Tongue (tissue), 2 donors: ENCODE data around the gene AATK. TPM values are rescaled to one million over a fixed set of nuclear protein-coding genes. Genes with fewer than 3 reads are reported as not detected.
A peak's percentile ranks its signal among the peaks of the same experiment; 100 is the strongest.
"Not testable (repeated sequence)": the region's sequence is repeated elsewhere in the genome, so short reads cannot be mapped to it uniquely, and the experiment has no call there.

ENCODE experiments used
- DNase-seq: peaks from one replicate; pipeline ENCODE4 v3.0.0-alpha.2; 2015
- total RNA-seq: library from RNA; depleted of rRNA; stranded (reverse); fragments of >200 nt; gene quantifications from one replicate; pipeline ENCODE4 v1.2.3, GENCODE V29; 2014

The AATK gene
- total RNA-seq, 1 donor from 2014 or later = 11.1 TPM

DNA sequence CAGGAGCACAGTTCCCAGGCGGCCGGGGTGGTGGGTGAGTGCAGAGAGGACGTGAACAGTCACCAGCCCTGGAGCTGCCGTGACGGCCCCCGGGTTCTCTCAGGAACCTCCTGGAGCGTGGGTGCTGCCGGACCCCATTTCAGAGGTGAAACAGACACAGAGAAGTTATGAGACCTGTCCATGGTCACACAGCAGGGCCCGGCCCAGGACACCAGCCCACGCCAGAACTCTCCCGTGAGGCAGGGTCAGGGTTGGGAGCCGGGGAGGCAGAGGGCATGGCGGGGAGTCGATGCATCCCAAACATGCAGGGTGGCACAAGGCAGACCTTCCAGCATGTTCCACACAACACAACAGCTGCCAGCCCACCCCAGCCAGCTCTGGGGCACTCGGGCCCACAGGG lies 4.5 kb downstream of the AATK start:
- no peak for DNase-seq

- DNase-seq = no peak
Measured at GRCh38 chr17:81160747-81161453, 5.1 kb downstream of the AATK start.

GRCh38 chr17:81160306-81160705 lies 5.7 kb downstream of the AATK start:
- no peak for DNase-seq

- no peak for DNase-seq
Measured at GRCh38 chr17:81159611-81160265, 6.3 kb downstream of the AATK start.

- DNase-seq = no peak
Measured at GRCh38 chr17:81158688-81159590, 7.1 kb downstream of the AATK start.

DNA sequence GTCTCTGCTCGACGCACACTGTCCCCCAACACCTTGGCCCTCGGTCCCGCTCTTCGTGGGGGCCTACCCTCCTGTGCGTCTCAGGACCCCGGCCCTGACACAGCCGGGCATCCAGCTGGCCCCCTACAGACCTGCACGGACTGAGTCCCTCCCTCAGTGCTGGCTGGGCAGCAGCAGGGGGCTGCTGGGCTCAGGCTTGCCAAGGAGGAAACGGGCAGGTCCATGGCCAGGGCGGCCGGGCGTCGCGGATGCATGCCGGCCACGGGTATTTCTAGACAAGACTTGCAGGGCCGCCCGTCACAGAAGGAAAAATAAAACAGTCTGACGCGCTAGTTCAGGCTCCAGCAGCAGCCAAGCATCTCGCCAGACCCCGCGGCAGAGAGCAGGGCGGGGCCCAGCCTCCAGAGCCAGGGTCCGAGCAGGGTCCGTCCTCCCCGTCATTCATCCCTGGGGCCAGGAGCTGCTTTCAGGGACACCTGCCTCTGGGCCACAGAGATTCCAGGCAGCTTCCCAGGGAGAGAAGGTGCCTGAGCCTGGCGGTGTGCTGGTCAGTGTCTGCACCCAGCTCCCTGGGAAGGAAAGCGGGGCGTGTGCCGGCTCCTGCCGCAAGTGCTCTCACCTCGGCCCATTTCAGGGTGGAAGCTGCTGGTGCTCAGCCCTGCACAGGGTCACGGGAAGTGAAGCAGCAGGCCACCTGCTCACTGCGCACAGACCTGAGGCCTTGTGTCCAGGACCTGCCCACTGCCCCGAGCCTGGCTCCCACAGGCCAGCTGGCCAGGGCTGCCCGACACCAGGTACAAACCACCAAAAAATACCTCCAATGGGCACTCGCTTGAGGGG lies 8.0 kb downstream of the AATK start:
- no peak for DNase-seq

- DNase-seq = no peak
Measured at GRCh38 chr17:81156866-81157805, 8.9 kb downstream of the AATK start.

- no peak for DNase-seq
Measured at GRCh38 chr17:81154961-81155360, 11.1 kb downstream of the AATK start.

DNA sequence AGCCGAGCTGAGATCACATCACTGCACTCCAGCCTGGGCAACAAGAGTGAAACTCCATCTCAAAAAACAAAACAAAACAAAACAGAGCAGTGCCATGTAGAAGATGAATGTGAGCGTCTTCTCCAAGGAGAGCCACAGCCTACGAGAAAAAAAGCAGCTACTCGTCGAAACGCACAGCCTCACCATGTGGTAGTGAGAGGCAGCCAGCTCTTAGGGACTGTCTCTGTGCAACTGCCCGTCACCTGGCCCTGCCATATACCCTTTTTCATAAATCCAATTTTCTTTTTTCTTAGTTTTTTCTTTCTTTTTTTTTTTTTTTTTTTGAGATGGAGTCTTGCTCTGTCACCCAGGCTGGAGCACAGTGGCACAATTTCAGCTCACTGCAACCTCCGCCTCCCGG lies 12.0 kb downstream of the AATK start:
- DNase-seq = not testable (repeated sequence)

DNA sequence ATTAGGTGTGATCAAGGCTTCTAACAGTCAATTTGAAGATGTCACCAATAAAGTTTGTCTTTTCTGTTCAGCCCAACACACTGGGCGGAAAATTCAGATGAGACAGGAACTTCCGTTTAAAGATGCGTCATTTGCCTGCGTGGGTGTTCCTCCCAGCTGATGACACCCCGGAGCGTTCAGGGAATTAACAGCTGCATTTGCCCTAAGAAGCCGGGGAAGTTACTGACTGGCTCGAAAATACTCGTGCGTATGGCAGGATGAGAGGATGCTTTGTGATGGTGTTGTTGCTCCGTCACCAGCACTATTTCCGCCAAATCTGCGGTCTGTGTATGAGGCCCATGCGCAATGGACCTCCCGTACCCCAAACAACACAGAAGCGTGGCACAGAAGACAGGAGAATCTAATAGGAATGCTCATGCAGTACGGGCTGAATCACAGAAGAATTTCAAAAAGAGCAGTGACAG lies 12.6 kb downstream of the AATK start:
- DNase-seq = peak; percentile 52

DNA sequence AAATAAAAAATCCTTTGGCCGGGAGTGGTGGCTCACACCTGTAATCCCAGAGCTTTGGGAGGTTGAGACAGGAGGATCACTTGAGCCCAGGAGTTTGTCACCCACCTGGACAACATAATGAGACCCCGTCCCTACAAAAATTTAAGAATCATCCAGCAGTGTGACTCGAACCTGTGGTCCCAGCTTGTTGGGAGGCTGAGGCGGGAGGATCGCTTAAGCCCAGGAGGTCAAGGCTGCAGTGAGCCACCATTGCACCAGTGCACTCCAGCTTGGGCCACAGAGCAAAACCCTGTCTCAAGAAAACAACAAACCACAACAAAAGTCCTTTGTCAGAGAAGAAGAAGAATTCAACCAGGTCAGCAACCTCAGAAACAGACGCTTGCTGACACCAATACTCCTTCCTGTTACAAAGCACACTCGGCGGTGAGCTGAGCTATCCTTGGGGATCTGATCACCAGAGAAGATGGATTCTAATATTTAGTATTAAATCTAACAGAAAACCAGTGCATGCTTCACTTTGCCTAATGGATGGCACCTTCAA lies 13.7 kb downstream of the AATK start:
- DNase-seq = no peak

DNA sequence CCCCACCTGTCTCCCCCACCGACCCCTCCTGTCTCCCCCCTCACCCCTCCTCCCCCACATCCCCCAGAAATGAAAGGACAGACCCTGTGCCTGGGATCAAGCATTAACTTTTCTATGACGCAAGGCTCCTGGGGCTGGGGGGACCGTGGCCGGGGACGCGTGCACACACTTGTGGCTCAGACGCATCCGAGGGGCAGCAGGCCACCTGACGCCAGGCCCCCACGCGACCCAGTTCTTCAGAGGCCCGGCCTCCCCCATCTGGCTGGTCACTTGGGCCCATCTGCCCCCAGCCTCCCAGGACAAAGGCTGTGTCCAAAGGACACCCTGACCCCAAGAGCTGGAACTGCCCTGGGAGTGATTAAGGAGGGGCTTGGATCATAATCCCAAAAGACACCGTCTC lies 14.7 kb downstream of the AATK start:
- DNase-seq = no peak

DNA sequence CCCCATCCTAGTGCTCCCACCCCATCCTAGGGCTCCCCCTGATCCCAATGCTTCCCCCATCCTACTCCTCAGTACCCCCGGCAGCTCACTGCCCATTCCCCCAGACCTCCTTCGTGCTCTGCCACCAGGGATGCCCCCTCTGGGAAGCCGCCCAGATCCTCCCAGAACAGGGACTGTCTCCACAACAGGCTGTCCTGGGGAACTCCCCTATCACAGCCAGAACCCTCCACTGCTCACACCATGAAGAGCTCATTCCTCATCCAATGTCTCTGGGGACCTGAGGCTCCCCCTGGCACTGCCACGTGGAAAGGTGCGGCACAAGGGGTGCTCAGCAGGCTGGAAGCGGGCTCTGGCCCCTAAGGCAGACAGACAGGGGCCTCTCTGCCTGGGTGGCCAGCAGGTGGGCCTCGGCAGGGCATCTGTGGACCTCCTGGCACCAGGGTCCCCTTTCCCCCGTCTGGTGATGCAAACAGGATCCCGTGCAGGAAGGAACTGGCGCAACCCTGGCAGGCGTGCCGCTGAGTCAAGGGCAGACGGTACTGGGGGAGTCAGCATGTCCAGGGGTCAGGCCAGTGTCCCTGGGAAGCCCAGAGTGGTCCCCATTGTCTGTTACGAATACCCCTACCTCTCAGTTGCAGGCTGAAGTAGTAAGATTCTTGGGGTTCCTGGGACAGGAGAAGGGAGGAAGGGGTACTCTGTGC lies 15.5 kb downstream of the AATK start:
- no peak for DNase-seq

DNA sequence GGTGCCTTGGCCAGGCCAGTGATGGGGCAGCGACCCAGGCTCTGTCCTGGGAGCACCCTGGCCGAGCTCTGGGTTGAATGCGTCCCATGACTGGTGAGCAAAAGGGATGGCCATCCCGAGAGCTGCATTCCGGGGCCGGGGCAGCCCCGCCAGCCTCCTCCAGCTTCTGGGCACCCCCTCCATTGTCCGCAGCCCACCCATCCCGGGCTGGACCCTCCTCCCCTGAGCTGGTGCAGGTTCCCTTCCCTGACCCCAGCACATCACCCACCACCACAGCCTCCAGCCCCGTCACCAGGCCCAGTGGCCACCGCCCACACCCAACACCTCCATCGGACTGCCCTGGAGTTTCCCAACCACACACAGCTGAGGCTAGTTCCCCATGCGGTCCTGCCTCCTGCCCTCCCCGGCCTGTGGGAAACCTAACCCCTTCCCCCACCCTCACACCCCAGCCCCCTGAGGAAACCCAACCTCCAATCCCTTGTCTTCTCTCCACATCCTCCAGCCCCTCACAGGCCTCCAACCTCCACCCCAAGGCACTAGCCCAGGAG lies 17.0 kb downstream of the AATK start:
- no peak for DNase-seq

GRCh38 chr17:81148571-81148970 lies 17.4 kb downstream of the AATK start:
- no peak for DNase-seq

GRCh38 chr17:81147701-81148100 lies 18.3 kb downstream of the AATK start:
- DNase-seq = no peak

GRCh38 chr17:81146208-81146607 lies 19.8 kb downstream of the AATK start:
- not testable (repeated sequence) for DNase-seq

DNA sequence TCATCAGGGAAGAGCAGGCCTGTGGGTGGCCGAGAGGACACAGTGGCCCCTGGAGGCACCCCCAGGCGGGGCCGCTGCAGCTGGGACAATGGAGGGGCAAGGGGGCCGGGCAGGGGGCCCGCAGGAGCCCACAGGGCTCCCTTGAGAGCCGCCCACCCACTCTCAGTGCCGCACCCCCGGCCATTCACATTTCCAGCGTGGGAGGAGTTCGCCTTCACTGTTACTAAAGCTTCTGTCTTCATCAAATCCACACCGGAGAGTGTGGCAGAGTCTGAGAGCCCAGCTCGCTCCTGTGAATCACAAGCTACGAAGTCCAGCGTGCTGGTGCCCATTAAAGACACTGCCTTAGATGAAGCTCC lies 21.6 kb downstream of the AATK start:
- DNase-seq = no peak

DNA sequence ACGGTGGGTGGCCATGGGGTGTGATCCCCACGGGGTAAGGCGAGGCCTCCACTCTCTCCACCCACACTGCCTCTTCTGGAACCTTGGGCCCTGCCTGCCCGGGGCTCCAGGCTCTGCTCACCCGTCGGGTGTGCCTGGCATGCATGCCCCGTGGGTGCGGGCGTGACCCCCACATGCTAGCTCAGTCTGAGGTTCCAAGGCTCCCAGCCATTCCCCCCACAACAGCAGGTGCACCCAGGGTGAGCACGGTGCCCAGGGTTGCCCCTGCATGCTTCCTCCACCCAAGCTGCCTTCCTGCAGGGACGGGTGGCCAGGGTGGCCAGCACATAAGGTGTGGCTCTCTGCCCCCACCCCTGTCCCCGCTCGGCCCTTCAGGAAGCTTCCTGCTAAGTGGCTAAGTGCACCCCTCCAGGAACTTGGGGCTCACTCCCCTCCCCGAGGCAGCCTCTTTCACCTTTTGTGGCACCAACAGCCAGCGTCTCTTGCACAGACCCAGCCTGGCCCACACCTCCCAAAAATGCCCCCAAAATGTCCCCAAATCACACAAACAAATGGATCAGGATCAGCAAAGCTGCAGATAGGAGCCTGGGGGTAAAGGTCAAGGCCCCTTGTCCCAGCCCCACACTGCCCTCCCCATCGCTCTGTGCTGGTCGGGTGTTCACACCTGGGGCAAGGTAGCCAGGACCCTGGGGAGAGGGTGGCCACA lies 22.2 kb downstream of the AATK start:
- no peak for DNase-seq
